Right atrium auricular region (tissue), 2 donors: ENCODE data around the gene PHOX2A. TPM values are rescaled to one million over a fixed set of nuclear protein-coding genes. Genes with fewer than 3 reads are reported as not detected.

Source experiments
- DNase-seq: peaks from one replicate; pipeline ENCODE4 v3.0.0-alpha.2; 2019; ENCODE audit warnings: low spot score
- H3K27ac ChIP-seq, 2 donors: fragments of 200-600 bp; sonication (generic); 1 replicate in 1 of 2; 2 replicates in 1 of 2; pipeline ENCODE4 v1.5.1; 2016 to 2019
- H3K27me3 ChIP-seq, 2 donors: fragments of 200-600 bp; sonication (generic); one replicate each; pipeline versions ENCODE4 v1.5.1 to v1.6.0; 2017 to 2019
- H3K36me3 ChIP-seq: fragments of 200-600 bp; sonication (generic); one replicate; pipeline ENCODE4 v1.5.1; 2016
- H3K4me1 ChIP-seq, 2 donors: fragments of 200-600 bp; sonication (generic); one replicate each; pipeline versions ENCODE4 v1.5.1 to v1.6.0; 2017 to 2019
- H3K4me3 ChIP-seq, 2 donors: fragments of 200-600 bp; sonication (generic); 1 replicate in 1 of 2; 2 replicates in 1 of 2; pipeline ENCODE4 v1.5.1; 2017 to 2019; ENCODE audit warnings: mild to moderate bottlenecking in 1 of 2, moderate library complexity in 1 of 2
- H3K9me3 ChIP-seq, 2 donors: fragments of 200-600 bp; sonication (generic); one replicate each; pipeline ENCODE4 v1.5.1; 2019
- total RNA-seq, 2 donors: library from RNA; depleted of rRNA; stranded (reverse); fragments of >200 nt; gene quantifications; one replicate each; pipeline ENCODE4 v1.1.0, GENCODE V29; 2016
- TF ChIP-seq, protein P1 (sequence below), 2 donors: fragments of 200-600 bp; sonication (generic); IDR thresholded peaks; one replicate each; pipeline ENCODE4 v1.5.1; 2019; ENCODE audit warnings: antibody characterized with exemption in 2 of 2

The PHOX2A gene
- total RNA-seq, 2 donors from 2014 or later = not detected

DNA sequence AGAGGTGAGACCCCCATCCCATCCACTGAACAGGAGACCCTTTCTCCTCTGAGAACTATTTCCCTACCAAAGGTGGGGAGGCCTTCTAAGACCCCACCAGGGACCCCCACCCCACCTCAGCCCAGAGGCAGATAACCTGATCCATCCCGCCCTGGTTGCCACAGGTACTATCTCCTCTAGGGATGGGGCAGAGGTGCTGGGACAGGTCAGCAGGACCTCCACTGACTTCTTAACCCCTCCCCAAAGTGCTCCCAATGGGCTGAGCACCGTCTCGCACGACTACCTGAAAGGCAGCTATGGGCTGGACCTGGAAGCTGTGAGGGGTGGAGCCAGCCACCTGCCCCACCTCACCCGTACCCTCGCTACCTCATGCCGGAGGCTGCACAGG lies 15.1 kb downstream of the PHOX2A start:
- H3K27me3 ChIP-seq = no peaks in the 10 kb centered on the region
- TF ChIP-seq, protein P1, sequence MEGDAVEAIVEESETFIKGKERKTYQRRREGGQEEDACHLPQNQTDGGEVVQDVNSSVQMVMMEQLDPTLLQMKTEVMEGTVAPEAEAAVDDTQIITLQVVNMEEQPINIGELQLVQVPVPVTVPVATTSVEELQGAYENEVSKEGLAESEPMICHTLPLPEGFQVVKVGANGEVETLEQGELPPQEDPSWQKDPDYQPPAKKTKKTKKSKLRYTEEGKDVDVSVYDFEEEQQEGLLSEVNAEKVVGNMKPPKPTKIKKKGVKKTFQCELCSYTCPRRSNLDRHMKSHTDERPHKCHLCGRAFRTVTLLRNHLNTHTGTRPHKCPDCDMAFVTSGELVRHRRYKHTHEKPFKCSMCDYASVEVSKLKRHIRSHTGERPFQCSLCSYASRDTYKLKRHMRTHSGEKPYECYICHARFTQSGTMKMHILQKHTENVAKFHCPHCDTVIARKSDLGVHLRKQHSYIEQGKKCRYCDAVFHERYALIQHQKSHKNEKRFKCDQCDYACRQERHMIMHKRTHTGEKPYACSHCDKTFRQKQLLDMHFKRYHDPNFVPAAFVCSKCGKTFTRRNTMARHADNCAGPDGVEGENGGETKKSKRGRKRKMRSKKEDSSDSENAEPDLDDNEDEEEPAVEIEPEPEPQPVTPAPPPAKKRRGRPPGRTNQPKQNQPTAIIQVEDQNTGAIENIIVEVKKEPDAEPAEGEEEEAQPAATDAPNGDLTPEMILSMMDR (IDR thresholded peaks at IDR 0.05) = no peak
- no peak overlapping the region for H3K4me3 ChIP-seq
- no peak overlapping the region for H3K27ac ChIP-seq
- H3K36me3 ChIP-seq = peaks cover 65% of the 10 kb centered on the region
- peaks cover 0 to 33% of the 10 kb centered on the region in 2 donors for H3K4me1 ChIP-seq
- DNase-seq = no peak
- no peaks in the 10 kb centered on the region for H3K9me3 ChIP-seq

DNA sequence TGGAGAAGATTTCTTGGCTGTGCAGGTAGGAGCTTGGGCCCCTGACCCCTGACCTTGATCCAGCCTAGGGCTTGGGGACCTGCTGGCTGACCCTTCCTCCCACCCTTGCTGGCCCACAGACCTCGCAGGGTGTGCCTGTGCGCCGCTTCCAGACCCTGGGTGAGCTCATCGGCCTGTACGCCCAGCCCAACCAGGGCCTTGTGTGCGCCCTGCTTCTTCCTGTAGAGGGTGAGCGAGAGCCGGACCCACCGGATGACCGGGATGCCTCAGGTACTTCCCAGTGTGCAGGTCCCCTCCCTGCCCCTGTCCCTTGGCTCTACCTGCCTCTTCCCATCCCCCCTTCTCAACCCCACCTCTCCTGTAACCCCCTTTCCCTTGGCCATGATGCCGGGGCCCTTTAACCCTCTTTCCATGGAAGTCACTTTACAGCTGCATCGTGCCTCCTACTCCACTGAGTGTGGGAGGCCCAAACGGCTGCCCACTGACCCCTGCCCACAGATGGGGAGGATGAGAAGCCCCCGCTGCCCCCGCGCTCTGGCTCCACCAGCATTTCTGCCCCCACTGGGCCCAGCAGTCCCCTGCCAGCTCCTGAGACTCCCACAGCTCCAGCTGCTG lies 15.6 kb downstream of the PHOX2A start:
- TF ChIP-seq, protein P1 (IDR thresholded peaks at IDR 0.05) = no peak
- peaks cover 60% of the 10 kb centered on the region for H3K36me3 ChIP-seq
- H3K9me3 ChIP-seq = no peaks in the 10 kb centered on the region
- H3K4me1 ChIP-seq = peaks cover 0 to 33% of the 10 kb centered on the region in 2 donors
- DNase-seq = no peak
- no peak overlapping the region for H3K4me3 ChIP-seq
- no peak overlapping the region for H3K27ac ChIP-seq
- H3K27me3 ChIP-seq = no peaks in the 10 kb centered on the region

DNA sequence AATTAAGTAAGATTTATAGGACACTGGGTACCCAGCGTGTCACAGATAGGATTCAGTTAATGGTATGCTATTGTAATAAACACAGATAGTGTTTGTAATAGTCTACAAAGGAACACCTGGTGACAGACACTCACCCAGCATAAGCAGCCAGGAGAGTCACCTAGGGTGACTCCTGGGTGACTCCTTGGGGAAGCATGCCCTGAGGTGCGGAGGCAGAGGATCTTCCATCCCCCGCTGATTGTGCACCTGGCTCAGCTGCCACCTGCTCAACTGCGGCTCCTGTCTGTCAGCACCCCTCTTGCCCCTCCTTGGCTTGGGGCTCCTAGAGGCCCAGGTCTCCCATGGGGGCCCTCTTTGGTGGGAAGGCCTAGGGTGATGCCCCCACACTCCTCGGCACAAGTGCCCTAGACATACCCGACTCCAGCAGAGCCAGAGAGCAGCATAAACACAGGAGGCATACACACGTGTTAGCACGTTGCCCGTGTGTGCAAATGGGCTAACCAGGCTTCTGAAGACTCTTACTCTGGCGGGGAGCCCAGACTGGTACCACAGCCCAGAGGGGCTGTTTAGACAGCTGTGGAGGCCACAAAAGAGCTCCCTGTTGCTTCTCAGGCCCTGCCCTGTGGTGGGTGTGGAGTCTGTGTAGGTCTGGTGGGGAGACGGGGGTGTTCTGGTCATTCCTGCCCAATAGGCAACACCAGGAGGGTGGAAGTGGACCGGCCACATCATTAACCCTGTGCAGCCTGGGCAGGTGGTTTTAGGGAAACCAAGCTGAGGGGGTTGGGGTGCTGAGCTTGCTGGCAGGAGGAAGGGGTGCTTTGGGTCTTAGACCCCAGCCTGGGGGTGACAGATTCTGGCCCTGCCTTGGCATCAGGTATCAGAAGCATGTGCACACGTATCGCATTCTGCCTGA lies 16.4 kb downstream of the PHOX2A start:
- H3K9me3 ChIP-seq = no peaks in the 10 kb centered on the region
- H3K4me3 ChIP-seq = no peak overlapping the region
- peaks cover 52% of the 10 kb centered on the region for H3K36me3 ChIP-seq
- TF ChIP-seq, protein P1 (IDR thresholded peaks at IDR 0.05) = no peak
- H3K4me1 ChIP-seq = peaks cover 0 to 37% of the 10 kb centered on the region in 2 donors
- no peak overlapping the region for H3K27ac ChIP-seq
- no peak for DNase-seq
- no peaks in the 10 kb centered on the region for H3K27me3 ChIP-seq

DNA sequence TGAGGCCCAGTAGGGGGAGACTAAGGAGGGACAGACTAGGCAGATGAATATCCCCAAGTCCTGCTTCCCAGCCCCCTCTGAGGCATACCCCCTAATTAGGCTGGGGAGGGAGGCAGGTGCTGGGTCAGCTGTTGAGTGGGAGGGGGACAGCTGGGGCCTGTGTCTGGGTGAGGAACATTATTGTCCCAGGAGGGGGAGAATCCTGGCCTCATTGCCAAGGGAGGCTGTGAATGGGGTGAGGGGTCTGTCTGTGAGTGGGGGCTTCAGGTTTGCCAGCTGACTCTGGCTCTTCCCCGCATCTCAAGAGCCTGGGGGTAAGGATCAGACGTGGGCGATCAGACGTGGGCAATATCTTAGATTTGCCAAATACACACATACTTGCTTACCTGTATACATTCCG lies 17.3 kb downstream of the PHOX2A start:
- no peaks in the 10 kb centered on the region for H3K27me3 ChIP-seq
- no peak overlapping the region for H3K27ac ChIP-seq
- H3K4me3 ChIP-seq = no peak overlapping the region
- DNase-seq = no peak
- peaks cover 44% of the 10 kb centered on the region for H3K36me3 ChIP-seq
- TF ChIP-seq, protein P1 (IDR thresholded peaks at IDR 0.05) = no peak
- peaks cover 0 to 42% of the 10 kb centered on the region in 2 donors for H3K4me1 ChIP-seq
- H3K9me3 ChIP-seq = no peaks in the 10 kb centered on the region

DNA sequence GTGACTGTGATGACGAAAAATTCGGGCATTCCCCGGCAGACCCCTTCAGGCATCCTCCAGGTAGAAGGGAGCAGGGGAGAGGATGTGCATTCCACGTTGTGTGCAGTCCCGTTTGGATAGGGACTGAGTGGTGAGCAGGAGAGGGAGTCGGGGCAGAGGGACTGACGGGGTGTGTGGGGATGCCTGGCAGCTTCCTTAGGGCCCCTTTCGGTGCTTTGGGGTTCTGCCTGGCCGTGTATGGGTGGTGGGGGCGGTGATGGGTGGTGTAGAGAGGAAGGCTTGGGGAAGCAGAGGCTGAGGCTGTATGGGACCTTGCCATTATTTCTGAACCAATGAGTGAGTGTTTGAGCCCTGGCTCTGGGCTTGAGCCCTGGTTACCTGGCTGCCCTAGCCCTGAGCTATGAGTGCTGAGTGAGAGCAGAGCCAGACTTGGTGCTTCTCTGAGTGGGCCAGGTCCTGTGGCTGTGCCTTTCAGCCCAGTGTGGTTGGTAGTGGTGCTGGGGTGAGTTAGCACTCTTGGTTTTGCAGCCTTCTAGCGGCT lies 18.5 kb downstream of the PHOX2A start:
- TF ChIP-seq, protein P1 (IDR thresholded peaks at IDR 0.05) = no peak
- Histone ChIP-seq H3K9me3 (no peaks in the 10 kb centered on the region), H3K36me3 (peaks cover 32% of the 10 kb centered on the region), H3K4me3 (peak overlapping the region; percentile 82 to 88), H3K27me3 (no peaks in the 10 kb centered on the region), H3K4me1 (peaks cover 0 to 33% of the 10 kb centered on the region in 2 donors), H3K27ac (peak overlapping the region; percentile 98 to 100)
- DNase-seq = peak; percentile 56
